BLaER1 treated with 17β-estradiol and CSF1 and Interleukin-3, amounts not matched to agents 10 nM and 100 nM (cell line): ENCODE measurements around the gene MCF2L.

ENCODE experiments used
- H3K27ac ChIP-seq, 11 experiments: shearing (Covaris generic); formaldehyde crosslinking; 2 replicates each; pipeline ENCODE4 v1.8.1; 2022
- H3K27me3 ChIP-seq, 11 experiments: shearing (Covaris generic); formaldehyde crosslinking; 2 replicates each; pipeline ENCODE4 v1.8.1; 2022
- H3K36me3 ChIP-seq, 11 experiments: shearing (Covaris generic); formaldehyde crosslinking; 2 replicates each; pipeline ENCODE4 v1.8.1; 2022
- H3K4me1 ChIP-seq, 10 experiments: shearing (Covaris generic); formaldehyde crosslinking; 2 replicates each; pipeline ENCODE4 v1.8.1; 2022
- H3K4me2 ChIP-seq, 11 experiments: shearing (Covaris generic); formaldehyde crosslinking; 2 replicates each; pipeline ENCODE4 v1.8.1; 2022
- H3K4me3 ChIP-seq, 10 experiments: shearing (Covaris generic); formaldehyde crosslinking; 2 replicates each; pipeline ENCODE4 v1.8.1; 2022
- H3K9ac ChIP-seq, 11 experiments: shearing (Covaris generic); formaldehyde crosslinking; 2 replicates each; pipeline ENCODE4 v1.8.1; 2022
- H3K9me3 ChIP-seq, 11 experiments: shearing (Covaris generic); formaldehyde crosslinking; replicated peaks in 1 of 11; 2 replicates each; pipeline ENCODE4 v1.8.1; 2022
- H4K20me1 ChIP-seq, 11 experiments: shearing (Covaris generic); formaldehyde crosslinking; 2 replicates each; pipeline ENCODE4 v1.8.1; 2022
- Cebpa-rat ChIP-seq, 11 experiments: shearing (Covaris generic); IDR thresholded peaks; 2 replicates each; pipeline ENCODE4 v1.8.1; 2022

MCF2L gene

DNA sequence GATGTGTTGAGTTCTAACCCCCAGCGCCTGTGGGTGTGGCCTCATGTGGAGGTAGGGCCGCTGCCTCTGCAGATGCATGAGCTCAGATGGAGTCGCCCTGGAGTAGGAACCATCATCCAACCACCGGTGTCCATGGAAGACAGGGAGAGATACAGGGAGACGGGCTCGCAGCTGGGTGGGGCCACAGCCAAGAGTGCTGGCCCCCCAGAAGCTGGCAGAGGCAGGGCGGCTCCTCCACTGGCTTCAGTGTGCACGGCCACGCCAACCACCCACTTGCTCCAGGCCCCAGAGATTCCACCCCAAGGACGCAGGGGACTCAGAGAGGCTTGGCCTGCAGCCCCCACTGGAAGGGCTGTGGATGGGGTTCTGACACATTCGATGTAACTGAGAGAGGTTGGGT lies 5.4 kb upstream of the MCF2L start:
- H4K20me1 ChIP-seq = peaks cover 0 to 56% (median 14%) of the 10 kb centered on the region in 11 experiments; a peak in 16 of 22 replicates
- H3K27ac ChIP-seq = no peak overlapping the region
- H3K4me3 ChIP-seq = no peak overlapping the region
- no peaks in the 10 kb centered on the region for H3K36me3 ChIP-seq
- no peak overlapping the region for H3K4me2 ChIP-seq
- H3K27me3 ChIP-seq = peaks cover 28 to 38% (median 36%) of the 10 kb centered on the region in 11 experiments
- no peak for TF ChIP-seq Cebpa-rat (IDR thresholded peaks at IDR 0.05)
- H3K9ac ChIP-seq = no peak overlapping the region
- peaks cover 5 to 12% (median 8%) of the 10 kb centered on the region in 10 experiments for H3K4me1 ChIP-seq
- H3K9me3 ChIP-seq = no peaks in the 10 kb centered on the region

DNA sequence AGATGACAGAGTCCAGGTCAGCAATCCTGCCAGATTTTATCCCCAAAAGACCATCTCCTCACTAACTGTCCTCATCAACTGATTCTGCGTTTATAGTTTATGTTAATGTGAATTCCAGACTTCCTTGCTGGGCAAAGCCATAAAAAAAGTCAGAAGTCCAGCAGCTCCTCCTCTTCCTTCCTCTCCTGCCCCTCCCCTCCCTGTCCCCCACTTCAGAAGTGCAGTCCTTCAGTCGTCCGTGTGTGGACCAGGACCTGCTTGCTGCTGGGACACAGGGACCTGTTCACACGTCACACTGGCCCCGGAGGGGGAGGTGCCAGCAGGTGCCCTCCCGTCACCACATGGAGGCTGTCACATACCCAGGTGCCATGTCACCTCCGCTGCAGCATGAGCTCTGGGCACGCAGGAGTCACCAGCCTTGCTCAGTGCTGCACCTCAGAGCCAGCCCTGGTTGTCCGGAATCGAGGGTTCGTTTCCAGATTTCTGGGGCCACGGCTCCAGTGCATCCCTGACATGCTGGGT lies 4.0 kb upstream of the MCF2L start:
- Histone ChIP-seq H3K4me3 (no peak overlapping the region), H4K20me1 (peaks cover 0 to 58% (median 17%) of the 10 kb centered on the region in 11 experiments; a peak in 16 of 22 replicates), H3K9me3 (no peaks in the 10 kb centered on the region), H3K27ac (no peak overlapping the region), H3K4me2 (peak overlapping the region in 1 of 11 experiments; percentile 10; a peak in 1 of 22 replicates), H3K27me3 (peaks cover 41 to 52% (median 50%) of the 10 kb centered on the region in 11 experiments), H3K36me3 (no peaks in the 10 kb centered on the region), H3K9ac (no peak overlapping the region), H3K4me1 (peaks cover 9 to 23% (median 18%) of the 10 kb centered on the region in 10 experiments)
- TF ChIP-seq Cebpa-rat (IDR thresholded peaks at IDR 0.05) = no peak

DNA sequence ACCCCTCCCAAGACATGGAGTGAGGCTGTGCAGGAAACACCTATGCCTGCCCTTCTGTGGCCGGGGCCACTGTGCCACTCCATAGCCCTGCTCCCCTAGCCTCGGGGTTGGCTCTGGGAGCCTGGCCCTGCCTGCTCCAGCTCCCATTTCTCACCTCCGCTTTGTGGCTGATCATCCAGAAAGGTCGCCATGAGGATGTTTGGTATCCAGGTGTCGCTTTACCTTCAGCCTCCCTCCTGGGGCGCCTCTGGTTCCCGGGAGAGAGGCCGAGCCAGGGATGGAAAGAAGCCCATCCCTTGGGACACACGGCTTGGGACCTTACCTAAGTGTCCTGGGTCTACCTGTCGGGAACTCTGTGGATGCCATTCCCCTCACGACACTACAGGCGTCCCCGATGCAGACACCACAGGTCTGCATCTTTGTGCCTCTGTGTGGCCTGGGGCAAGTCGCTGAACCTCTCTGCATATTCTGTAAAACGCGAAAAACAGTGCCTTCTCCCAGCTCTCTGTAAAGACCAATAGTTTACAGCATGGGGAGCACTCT lies 3.4 kb upstream of the MCF2L start:
- Histone ChIP-seq H4K20me1 (peaks cover 0 to 56% (median 17%) of the 10 kb centered on the region in 11 experiments; a peak in 16 of 22 replicates), H3K4me1 (peaks cover 9 to 23% (median 18%) of the 10 kb centered on the region in 10 experiments), H3K4me2 (no peak overlapping the region), H3K27ac (no peak overlapping the region), H3K9ac (no peak overlapping the region), H3K9me3 (peaks cover 0 to 2% (median 0%) of the 10 kb centered on the region in 11 experiments; a peak in 4 of 22 replicates), H3K36me3 (no peaks in the 10 kb centered on the region), H3K27me3 (peaks cover 48 to 58% (median 56%) of the 10 kb centered on the region in 11 experiments), H3K4me3 (no peak overlapping the region)
- no peak for TF ChIP-seq Cebpa-rat (IDR thresholded peaks at IDR 0.05)

DNA sequence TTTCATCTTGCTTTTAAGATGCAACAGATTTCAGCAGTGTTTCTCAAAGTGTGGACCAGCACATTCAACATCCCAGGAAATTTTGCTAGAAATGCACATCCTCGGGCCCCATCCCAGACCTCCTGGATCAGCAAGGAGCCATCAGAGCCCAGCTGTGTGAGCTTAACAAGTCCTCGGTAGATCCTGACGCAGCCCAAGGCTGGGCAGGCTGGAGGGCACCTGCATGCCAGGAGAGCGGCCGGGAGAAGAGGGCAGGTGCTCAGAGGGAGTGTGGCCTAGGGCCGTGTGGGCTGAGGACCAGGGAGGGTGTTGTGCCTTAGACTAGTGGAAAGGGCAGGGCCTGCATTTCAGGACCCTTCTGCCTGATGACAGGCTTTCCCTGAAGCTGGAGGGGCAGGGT lies 2.2 kb upstream of the MCF2L start:
- Histone ChIP-seq H3K4me2 (no peak overlapping the region), H3K4me3 (no peak overlapping the region), H3K9me3 (peaks cover 4 to 14% (median 11%) of the 10 kb centered on the region in 11 experiments; a peak in 20 of 22 replicates), H3K27me3 (peaks cover 59 to 70% (median 67%) of the 10 kb centered on the region in 11 experiments), H4K20me1 (peaks cover 0 to 47% (median 17%) of the 10 kb centered on the region in 11 experiments; a peak in 16 of 22 replicates), H3K4me1 (peaks cover 9 to 23% (median 18%) of the 10 kb centered on the region in 10 experiments), H3K9ac (no peak overlapping the region), H3K27ac (no peak overlapping the region), H3K36me3 (no peaks in the 10 kb centered on the region)
- no peak for TF ChIP-seq Cebpa-rat (IDR thresholded peaks at IDR 0.05)

DNA sequence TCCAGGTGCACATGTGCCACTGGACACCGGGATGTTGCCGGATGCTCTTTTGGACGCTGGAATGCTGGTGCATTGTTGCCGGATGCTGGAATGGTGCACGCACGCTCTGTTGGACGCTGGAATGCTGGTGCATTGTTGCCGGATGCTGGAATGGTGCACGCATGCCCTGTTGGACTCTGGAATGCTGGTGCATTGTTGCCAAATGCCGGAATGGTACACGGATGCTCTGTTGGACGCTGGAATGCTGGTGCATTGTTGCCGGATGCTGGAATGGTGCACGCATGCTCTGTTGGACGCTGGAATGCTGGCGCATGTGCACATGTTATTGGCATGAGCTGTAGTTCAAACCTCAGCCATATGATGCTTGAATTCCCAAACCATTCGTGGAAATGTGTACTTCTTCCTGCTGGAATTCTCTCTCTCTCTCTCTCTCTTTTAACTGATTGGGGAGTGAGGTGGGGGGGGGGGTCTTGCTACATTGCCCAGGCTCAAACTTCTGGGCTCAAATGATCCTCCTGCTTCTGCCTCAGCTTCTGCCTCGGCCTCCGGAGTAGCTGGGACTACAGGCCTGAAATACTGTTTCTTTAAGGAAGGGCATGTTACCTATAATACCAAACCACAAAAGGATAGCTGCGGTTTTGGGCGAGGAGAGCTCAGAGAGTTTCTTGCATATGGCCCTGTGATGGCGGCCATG lies 1.2 kb upstream of the MCF2L start:
- Histone ChIP-seq H3K4me2 (peak overlapping the region; percentile 91 to 100 (median 98)), H3K4me3 (peak overlapping the region in 7 of 10 experiments; percentile 49 to 74 (median 63); a peak in 11 of 20 replicates), H3K9me3 (peaks cover 6 to 19% (median 14%) of the 10 kb centered on the region in 11 experiments; a peak in 20 of 22 replicates), H3K27ac (no peak overlapping the region), H3K36me3 (no peaks in the 10 kb centered on the region), H4K20me1 (peaks cover 0 to 37% (median 17%) of the 10 kb centered on the region in 11 experiments; a peak in 16 of 22 replicates), H3K27me3 (peaks cover 61 to 72% (median 69%) of the 10 kb centered on the region in 11 experiments), H3K4me1 (peaks cover 9 to 23% (median 18%) of the 10 kb centered on the region in 10 experiments), H3K9ac (no peak overlapping the region)
- TF ChIP-seq Cebpa-rat (IDR thresholded peaks at IDR 0.05) = no peak

DNA sequence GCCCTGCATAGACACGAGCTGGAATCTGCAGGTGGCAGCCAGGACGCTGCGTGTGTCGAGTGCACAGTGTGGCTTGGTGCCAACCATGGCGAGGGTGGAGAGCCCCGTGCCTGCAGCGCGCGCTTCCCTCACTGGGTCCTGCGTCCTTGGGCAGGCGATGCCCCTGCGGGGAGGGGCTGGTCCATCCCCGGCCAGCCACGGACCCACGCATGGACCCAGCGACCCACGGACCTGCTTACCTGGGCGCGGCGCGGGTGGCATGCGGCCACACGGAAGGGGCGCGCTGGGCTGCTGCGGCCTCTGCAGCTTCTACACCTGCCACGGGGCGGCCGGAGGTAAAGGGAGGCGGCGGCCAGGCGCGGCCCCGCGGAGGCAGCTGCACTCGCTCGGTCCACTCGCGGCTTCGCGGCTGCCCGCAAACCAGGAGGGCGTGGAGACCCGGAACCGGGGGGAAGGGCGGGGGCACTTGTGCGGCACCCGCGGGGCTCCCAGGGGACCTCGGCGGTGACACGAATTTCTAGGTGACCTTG lies 569 bp upstream of the MCF2L start:
- Histone ChIP-seq H3K4me2 (peak overlapping the region; percentile 91 to 100 (median 98)), H3K9me3 (peaks cover 6 to 19% (median 14%) of the 10 kb centered on the region in 11 experiments; a peak in 20 of 22 replicates), H4K20me1 (peaks cover 0 to 35% (median 17%) of the 10 kb centered on the region in 11 experiments; a peak in 16 of 22 replicates), H3K27ac (no peak overlapping the region), H3K9ac (peak overlapping the region in 7 of 11 experiments; percentile 17 to 56 (median 29); a peak in 7 of 22 replicates), H3K4me1 (peaks cover 9 to 23% (median 18%) of the 10 kb centered on the region in 10 experiments), H3K36me3 (no peaks in the 10 kb centered on the region), H3K4me3 (peak overlapping the region; percentile 49 to 74 (median 62)), H3K27me3 (peaks cover 61 to 77% (median 70%) of the 10 kb centered on the region in 11 experiments)
- no peak for TF ChIP-seq Cebpa-rat (IDR thresholded peaks at IDR 0.05)

DNA sequence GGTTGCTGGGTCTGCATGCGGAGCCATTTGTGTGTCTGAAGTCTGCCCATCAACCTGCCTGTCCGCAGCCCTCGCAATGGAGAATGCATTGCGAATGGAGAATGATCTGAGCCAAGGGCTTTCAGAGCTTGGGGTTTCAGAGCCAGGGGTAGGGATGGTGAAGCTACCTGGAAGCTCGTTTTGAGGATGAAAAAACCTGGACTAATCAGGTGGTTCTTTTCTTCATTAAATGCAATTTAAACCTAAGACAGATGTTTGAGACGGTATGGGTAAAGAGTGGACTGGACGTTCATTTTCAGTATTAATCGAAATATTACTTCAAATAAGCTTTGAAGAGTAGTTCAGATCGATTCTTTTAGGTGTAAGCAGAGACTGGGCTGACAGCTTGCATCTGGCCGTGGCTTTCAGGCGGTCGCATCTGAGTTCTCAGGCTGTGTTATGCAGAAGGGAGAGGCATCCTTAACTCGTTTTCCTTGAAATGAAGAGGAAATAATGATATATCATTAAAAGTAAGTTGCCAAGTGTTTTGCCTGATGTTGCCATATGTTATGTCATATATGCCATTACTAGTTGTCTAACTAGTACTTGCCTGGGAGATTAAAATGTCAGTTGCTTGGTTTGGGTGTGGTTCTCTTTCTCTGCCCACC lies 801 bp downstream of the MCF2L start:
- H3K27me3 ChIP-seq = peaks cover 61 to 90% (median 74%) of the 10 kb centered on the region in 11 experiments
- no peak overlapping the region for H3K27ac ChIP-seq
- H3K4me3 ChIP-seq = peak overlapping the region in 8 of 10 experiments; percentile 52 to 74 (median 62); a peak in 12 of 20 replicates
- no peaks in the 10 kb centered on the region for H3K36me3 ChIP-seq
- peaks cover 6 to 19% (median 14%) of the 10 kb centered on the region in 11 experiments; a peak in 20 of 22 replicates for H3K9me3 ChIP-seq
- H3K4me1 ChIP-seq = peaks cover 9 to 23% (median 18%) of the 10 kb centered on the region in 10 experiments
- no peak for TF ChIP-seq Cebpa-rat (IDR thresholded peaks at IDR 0.05)
- H4K20me1 ChIP-seq = peaks cover 0 to 37% (median 17%) of the 10 kb centered on the region in 11 experiments; a peak in 16 of 22 replicates
- H3K4me2 ChIP-seq = peak overlapping the region; percentile 91 to 100 (median 98)
- peak overlapping the region in 2 of 11 experiments; percentile 23 to 52; a peak in 3 of 22 replicates for H3K9ac ChIP-seq

DNA sequence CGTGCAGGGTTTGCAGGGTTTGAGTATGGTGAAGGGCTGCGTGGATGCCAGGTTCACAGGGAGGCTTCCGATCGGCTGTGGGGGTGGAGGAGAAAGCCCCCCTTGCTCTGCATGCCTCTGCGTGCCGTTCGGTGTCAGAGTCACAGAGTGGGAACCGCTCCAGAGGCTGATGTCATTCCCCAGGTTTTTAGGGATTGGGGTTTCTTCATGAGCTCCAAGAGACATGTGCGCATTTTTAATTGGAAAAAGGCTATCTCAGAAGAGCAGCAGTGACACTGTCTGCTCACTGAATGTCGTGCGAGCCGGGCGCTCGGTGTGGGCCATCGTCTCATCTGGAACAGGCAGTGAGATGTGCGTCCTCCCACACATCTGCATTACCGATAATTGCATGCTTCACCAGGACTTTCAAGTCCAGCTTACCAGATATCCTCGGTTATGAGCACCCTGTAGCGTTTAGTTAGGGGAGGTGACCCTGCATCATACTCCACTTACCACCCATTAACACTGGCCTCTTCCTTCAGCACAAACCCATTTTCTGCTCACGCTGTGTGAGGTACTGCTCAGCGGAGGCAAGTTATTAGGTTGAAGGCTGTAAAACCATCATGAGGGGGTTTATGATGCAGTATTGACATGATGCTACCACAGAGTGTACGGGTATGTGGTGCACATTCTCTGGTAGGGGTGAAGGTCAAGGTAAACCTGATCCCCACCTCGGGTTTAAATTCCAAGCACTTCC lies 1.7 kb downstream of the MCF2L start:
- TF ChIP-seq Cebpa-rat (IDR thresholded peaks at IDR 0.05) = no peak
- no peaks in the 10 kb centered on the region for H3K36me3 ChIP-seq
- H3K27ac ChIP-seq = no peak overlapping the region
- no peak overlapping the region for H3K4me2 ChIP-seq
- H3K4me3 ChIP-seq = no peak overlapping the region
- peaks cover 6 to 19% (median 14%) of the 10 kb centered on the region in 11 experiments; a peak in 20 of 22 replicates for H3K9me3 ChIP-seq
- peaks cover 55 to 86% (median 69%) of the 10 kb centered on the region in 11 experiments for H3K27me3 ChIP-seq
- H3K4me1 ChIP-seq = peaks cover 9 to 23% (median 18%) of the 10 kb centered on the region in 10 experiments
- H3K9ac ChIP-seq = no peak overlapping the region
- H4K20me1 ChIP-seq = peaks cover 0 to 30% (median 12%) of the 10 kb centered on the region in 11 experiments; a peak in 16 of 22 replicates
